ENCODE data around the gene NUDT2.

Gene NUDT2

GRCh38 chr9:34385561-34386230 is 56.3 kb downstream of the NUDT2 start:
- no peak for DNase-seq (ENCODE audit: low spot score)

GRCh38 chr9:34386656-34387055 is 57.3 kb downstream of the NUDT2 start:
- DNase-seq (ENCODE audit: low spot score): no peak

GRCh38 chr9:34387239-34387638 is 57.9 kb downstream of the NUDT2 start:
- no peak for DNase-seq (ENCODE audit: low spot score)

GRCh38 chr9:34392511-34392910 is 63.1 kb downstream of the NUDT2 start:
- DNase-seq (ENCODE audit: low spot score): no peak

Measured in LoVo (cell line).